T-helper 17 cell (primary cell): ENCODE measurements around the gene NT5DC1. TPM values are rescaled to one million over a fixed set of nuclear protein-coding genes. Genes with fewer than 3 reads are reported as not detected.

ENCODE experiments used
- ATAC-seq: fragments of 150-1000 bp; cut with Tn5 transposase; 2 replicates; pipeline ENCODE4 v1.10.0; 2021; ENCODE audit warnings: mild to moderate bottlenecking, moderate library complexity
- DNase-seq, 3 donors: peaks; one replicate each; pipeline versions ENCODE4 v3.0.0 to v3.0.0-alpha.2; 2020 to 2021
- H3K9me3 ChIP-seq: one replicate; pipeline ENCODE4 v1.7.0; 2013; ENCODE audit warnings: low read length, mild to moderate bottlenecking; ENCODE audit not compliant: control insufficient read depth, poor library complexity, severe bottlenecking
- H3K27ac Mint-ChIP-seq: one replicate; pipeline ENCODE4 v1.8.0; 2022; ENCODE audit warnings: mild to moderate bottlenecking, moderate library complexity, mixed read lengths
- H3K27me3 Mint-ChIP-seq: one replicate; pipeline ENCODE4 v1.8.0; 2022; ENCODE audit warnings: mixed read lengths
- H3K36me3 Mint-ChIP-seq: one replicate; pipeline ENCODE4 v1.8.0; 2022; ENCODE audit warnings: low read depth, mixed read lengths
- H3K4me1 Mint-ChIP-seq: one replicate; pipeline ENCODE4 v1.8.0; 2022; ENCODE audit warnings: mild to moderate bottlenecking, mixed read lengths
- H3K4me3 Mint-ChIP-seq: one replicate; pipeline ENCODE4 v1.8.0; 2022; ENCODE audit warnings: mild to moderate bottlenecking, moderate library complexity, mixed read lengths
- total RNA-seq, 4 donors: library from RNA in 2 of 4; stranded (reverse) in 2 of 4; gene quantifications; one replicate each; pipeline ENCODE4 v1.2.3 and lab custom pipeline; 2022 to 2026

Gene NT5DC1
- total RNA-seq, 2 donors from 2014 or later = 33.1 to 34.5 TPM

GRCh38 chr6:116127771-116128493 is 27.3 kb downstream of the NT5DC1 start:
- H3K27me3 Mint-ChIP-seq = no peaks in the 10 kb centered on the region
- no peak overlapping the region for H3K27ac Mint-ChIP-seq
- no peak for ATAC-seq
- no peaks in the 10 kb centered on the region for H3K9me3 ChIP-seq
- no peak for DNase-seq
- peaks cover 8% of the 10 kb centered on the region for H3K4me1 Mint-ChIP-seq
- H3K36me3 Mint-ChIP-seq = peaks cover 3% of the 10 kb centered on the region
- H3K4me3 Mint-ChIP-seq = no peak overlapping the region

GRCh38 chr6:116133453-116133852 is 32.8 kb downstream of the NT5DC1 start:
- H3K36me3 Mint-ChIP-seq = peaks cover 3% of the 10 kb centered on the region
- H3K9me3 ChIP-seq = no peaks in the 10 kb centered on the region
- no peak overlapping the region for H3K27ac Mint-ChIP-seq
- H3K4me1 Mint-ChIP-seq = peaks cover 20% of the 10 kb centered on the region
- H3K27me3 Mint-ChIP-seq = no peaks in the 10 kb centered on the region
- DNase-seq = no peak
- no peak overlapping the region for H3K4me3 Mint-ChIP-seq
- ATAC-seq = no peak

GRCh38 chr6:116136373-116136772 is 35.7 kb downstream of the NT5DC1 start:
- Mint-ChIP-seq H3K4me1 (peaks cover 20% of the 10 kb centered on the region), H3K27me3 (no peaks in the 10 kb centered on the region), H3K27ac (no peak overlapping the region), H3K36me3 (no peaks in the 10 kb centered on the region), H3K4me3 (no peak overlapping the region)
- H3K9me3 ChIP-seq = no peaks in the 10 kb centered on the region
- ATAC-seq (no peak), DNase-seq (no peak)

GRCh38 chr6:116136933-116137340 is 36.3 kb downstream of the NT5DC1 start:
- no peaks in the 10 kb centered on the region for H3K9me3 ChIP-seq
- no peak overlapping the region for H3K4me3 Mint-ChIP-seq
- DNase-seq = no peak
- peak overlapping the region; percentile 62 for H3K27ac Mint-ChIP-seq
- no peaks in the 10 kb centered on the region for H3K36me3 Mint-ChIP-seq
- no peaks in the 10 kb centered on the region for H3K27me3 Mint-ChIP-seq
- ATAC-seq = peak; percentile 62
- H3K4me1 Mint-ChIP-seq = peaks cover 20% of the 10 kb centered on the region

DNA sequence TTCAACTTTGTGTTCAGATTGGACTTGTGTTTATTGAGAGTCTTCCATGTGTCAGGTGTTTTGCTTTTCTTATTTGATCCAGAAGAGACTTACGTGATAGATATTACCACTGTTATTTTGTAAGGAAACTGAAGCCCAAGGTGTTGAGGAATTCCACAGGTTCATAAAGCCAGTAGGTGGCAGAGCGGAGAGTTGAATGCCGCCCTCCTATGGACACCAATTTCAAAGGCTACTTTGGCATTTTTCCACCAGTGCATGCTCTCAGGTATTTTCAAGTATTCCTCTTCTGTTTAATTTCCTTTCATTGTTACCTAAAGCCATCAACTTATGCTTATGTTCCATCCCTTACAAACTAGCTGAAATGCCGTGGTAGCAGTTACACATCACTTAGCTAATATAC is 39.3 kb downstream of the NT5DC1 start:
- ATAC-seq = no peak
- no peaks in the 10 kb centered on the region for H3K27me3 Mint-ChIP-seq
- no peaks in the 10 kb centered on the region for H3K9me3 ChIP-seq
- H3K4me3 Mint-ChIP-seq = no peak overlapping the region
- H3K4me1 Mint-ChIP-seq = peaks cover 13% of the 10 kb centered on the region
- no peak for DNase-seq
- no peaks in the 10 kb centered on the region for H3K36me3 Mint-ChIP-seq
- no peak overlapping the region for H3K27ac Mint-ChIP-seq

- Mint-ChIP-seq H3K4me3 (no peak overlapping the region), H3K27me3 (no peaks in the 10 kb centered on the region), H3K4me1 (peaks cover 3% of the 10 kb centered on the region), H3K27ac (no peak overlapping the region), H3K36me3 (no peaks in the 10 kb centered on the region)
- DNase-seq (no peak), ATAC-seq (no peak)
- H3K9me3 ChIP-seq = no peaks in the 10 kb centered on the region
Measured at GRCh38 chr6:116144605-116145004, 44.0 kb downstream of the NT5DC1 start.

GRCh38 chr6:116145803-116146675 is 45.4 kb downstream of the NT5DC1 start:
- DNase-seq (no peak), ATAC-seq (no peak)
- H3K36me3 Mint-ChIP-seq = no peaks in the 10 kb centered on the region
- no peak overlapping the region for H3K4me3 Mint-ChIP-seq
- H3K9me3 ChIP-seq = no peaks in the 10 kb centered on the region
- H3K27me3 Mint-ChIP-seq = no peaks in the 10 kb centered on the region
- H3K4me1 Mint-ChIP-seq = no peaks in the 10 kb centered on the region
- H3K27ac Mint-ChIP-seq = peak overlapping the region; percentile 8

DNA sequence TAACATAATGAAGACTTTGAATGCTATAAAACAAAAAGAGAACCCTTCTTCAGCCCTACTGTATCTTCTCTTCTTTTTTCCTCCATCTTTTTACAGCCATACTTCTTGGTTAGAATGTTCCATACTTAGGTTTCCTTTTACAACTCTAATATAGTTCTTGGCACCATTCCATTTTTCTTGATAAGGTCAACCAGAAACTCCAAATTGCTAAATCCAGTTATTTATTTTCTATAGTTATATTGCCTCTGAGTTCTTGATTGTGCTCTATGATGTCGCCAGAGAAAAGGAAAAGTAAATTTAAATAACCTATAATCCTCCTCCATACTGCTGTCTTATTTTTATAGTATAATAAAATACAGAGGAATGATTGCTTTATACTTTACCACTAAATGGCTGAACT is 52.0 kb downstream of the NT5DC1 start:
- Mint-ChIP-seq H3K27ac (no peak overlapping the region), H3K36me3 (peaks cover 2% of the 10 kb centered on the region), H3K27me3 (no peaks in the 10 kb centered on the region), H3K4me1 (peaks cover 3% of the 10 kb centered on the region), H3K4me3 (no peak overlapping the region)
- DNase-seq (no peak), ATAC-seq (no peak)
- H3K9me3 ChIP-seq = no peaks in the 10 kb centered on the region

- Mint-ChIP-seq H3K27me3 (no peaks in the 10 kb centered on the region), H3K4me3 (no peak overlapping the region), H3K27ac (no peak overlapping the region), H3K36me3 (peaks cover 2% of the 10 kb centered on the region), H3K4me1 (peaks cover 3% of the 10 kb centered on the region)
- H3K9me3 ChIP-seq = no peaks in the 10 kb centered on the region
- ATAC-seq (no peak), DNase-seq (no peak)
Measured at GRCh38 chr6:116154887-116155286, 54.2 kb downstream of the NT5DC1 start.

DNA sequence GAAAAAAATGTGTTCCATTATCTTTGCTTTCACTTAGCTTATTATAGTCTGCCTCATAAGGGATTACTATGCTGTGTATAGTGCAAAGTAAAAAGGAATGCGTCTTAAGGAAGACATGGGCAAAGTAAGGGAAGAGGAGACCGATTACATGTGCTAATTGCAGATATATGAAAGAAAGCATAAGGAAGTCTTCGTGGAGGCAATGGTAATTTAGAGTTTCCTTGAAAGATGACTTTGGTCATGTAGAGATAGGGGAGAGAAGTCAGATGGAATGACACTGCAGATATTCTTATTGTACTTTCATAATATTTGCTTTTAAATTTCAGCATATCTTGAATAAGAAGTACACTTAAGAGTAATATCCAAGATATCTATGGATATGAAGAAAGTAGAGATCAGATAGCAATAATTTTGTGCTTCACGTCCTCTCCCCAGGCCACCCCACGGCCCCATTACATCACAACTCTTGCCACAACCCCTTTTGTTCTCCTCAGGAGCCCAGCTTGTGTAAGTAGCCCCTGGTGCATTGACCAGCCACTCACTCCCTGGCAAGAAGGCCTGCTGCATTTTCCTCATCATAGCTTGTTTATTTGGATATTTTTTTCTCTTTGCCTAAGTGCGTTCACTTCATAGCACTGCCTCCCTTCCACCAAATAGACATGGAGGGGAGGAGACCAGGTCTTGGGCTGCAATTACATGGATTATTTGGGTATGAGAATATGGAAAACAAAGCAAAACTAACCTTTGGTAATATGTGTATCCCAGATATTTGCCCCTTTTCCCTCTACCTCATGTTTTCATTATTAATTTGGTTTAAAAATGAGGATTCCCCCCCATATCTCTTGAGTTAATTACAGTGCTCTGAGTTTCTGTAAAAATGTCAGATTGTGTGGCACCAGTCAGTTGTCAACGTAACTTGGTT is 56.0 kb downstream of the NT5DC1 start:
- Mint-ChIP-seq H3K4me3 (peak overlapping the region; percentile 28), H3K27ac (no peak overlapping the region), H3K27me3 (no peaks in the 10 kb centered on the region), H3K4me1 (peaks cover 3% of the 10 kb centered on the region), H3K36me3 (peaks cover 5% of the 10 kb centered on the region)
- DNase-seq (no peak), ATAC-seq (no peak)
- no peaks in the 10 kb centered on the region for H3K9me3 ChIP-seq

DNA sequence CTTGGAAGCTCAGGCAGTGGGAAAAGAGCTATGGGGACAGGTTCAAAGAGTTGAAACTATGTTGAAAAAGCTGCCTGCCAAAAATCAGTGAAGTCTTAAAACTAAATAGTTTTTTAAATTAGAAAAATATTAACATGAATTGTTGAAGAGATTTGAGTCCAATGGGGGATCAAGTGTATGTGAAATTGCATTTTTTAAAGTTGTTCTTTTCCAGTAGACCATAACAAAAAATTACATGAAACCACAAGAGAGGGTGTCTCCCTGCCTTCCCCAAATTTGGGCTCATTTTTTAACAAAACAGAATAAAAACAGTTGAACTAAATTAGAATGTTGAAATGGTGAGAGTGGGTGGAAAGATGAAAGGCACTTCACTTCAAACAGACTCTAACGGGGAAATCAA is 56.7 kb downstream of the NT5DC1 start:
- DNase-seq (no peak), ATAC-seq (no peak)
- Mint-ChIP-seq H3K27me3 (no peaks in the 10 kb centered on the region), H3K36me3 (peaks cover 5% of the 10 kb centered on the region), H3K4me3 (no peak overlapping the region), H3K27ac (peak overlapping the region; percentile 37), H3K4me1 (peaks cover 3% of the 10 kb centered on the region)
- H3K9me3 ChIP-seq = no peaks in the 10 kb centered on the region

- no peaks in the 10 kb centered on the region for H3K9me3 ChIP-seq
- ATAC-seq (no peak), DNase-seq (no peak)
- no peaks in the 10 kb centered on the region for H3K4me1 Mint-ChIP-seq
- H3K36me3 Mint-ChIP-seq = peaks cover 3% of the 10 kb centered on the region
- H3K4me3 Mint-ChIP-seq = no peak overlapping the region
- H3K27ac Mint-ChIP-seq = no peak overlapping the region
- no peaks in the 10 kb centered on the region for H3K27me3 Mint-ChIP-seq
Measured at GRCh38 chr6:116158641-116159040, 58.0 kb downstream of the NT5DC1 start.
